NK-92 (cell line): ENCODE measurements around the gene ADAMTS2.

Source experiments
- DNase-seq: peaks from one replicate; lab custom pipeline; 2025; ENCODE audit not compliant: unreplicated experiment; lab: John Stamatoyannopoulos, UW

Gene ADAMTS2

DNA sequence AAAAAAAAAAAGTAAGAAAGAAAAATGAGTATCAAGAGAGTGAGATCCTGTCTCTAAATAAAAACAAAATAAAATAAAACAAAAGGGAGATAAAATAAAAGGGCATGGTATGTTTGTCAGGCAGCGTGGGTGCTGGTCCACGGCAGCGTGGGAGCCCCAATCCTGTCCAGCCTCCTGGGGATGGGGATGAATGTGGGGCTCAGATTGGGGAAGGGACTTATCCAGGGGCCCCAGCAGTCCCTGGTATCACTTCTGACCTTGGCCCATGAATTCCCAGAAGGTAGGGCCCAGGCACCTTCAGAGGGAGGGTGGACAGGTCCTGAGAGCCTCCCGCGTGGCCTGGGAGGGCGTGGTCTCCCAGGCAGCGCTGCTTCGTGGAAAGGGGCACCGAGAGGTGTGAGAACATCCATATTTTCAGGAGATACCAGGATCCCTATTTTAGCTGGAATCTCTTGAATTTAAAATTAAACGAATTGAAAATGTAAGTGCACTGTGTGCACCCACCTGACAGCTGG lies 213.9 kb downstream of the ADAMTS2 start:
- DNase-seq: no peak

DNA sequence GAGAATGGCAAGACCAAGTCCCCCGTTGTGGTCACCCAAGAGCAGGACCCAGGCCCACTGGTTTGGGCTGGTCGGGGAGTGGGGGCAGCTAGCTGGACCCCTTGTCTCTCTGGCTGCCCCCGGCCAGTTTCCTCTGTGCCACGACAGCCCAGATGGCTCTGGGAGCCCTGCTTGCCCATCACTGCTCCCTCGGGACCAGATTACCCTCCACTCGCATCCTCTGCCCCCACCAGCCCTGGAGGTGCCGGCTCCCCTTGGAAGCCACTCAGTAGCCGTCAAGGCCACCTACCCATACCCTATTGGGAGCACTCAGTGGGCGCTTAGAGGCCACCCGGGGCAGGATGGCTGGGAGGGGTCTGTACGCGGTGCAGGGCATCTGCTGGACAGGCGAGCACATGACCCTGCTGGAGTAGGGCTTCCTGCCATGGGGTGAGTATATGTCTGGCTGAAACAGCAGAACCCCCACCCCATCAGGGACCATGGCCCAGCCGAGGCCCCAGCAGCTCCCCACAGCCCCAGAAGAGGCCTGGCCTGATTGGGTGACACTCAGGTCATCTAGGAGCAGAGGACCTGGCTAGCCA lies 215.1 kb downstream of the ADAMTS2 start:
- no peak for DNase-seq

DNA sequence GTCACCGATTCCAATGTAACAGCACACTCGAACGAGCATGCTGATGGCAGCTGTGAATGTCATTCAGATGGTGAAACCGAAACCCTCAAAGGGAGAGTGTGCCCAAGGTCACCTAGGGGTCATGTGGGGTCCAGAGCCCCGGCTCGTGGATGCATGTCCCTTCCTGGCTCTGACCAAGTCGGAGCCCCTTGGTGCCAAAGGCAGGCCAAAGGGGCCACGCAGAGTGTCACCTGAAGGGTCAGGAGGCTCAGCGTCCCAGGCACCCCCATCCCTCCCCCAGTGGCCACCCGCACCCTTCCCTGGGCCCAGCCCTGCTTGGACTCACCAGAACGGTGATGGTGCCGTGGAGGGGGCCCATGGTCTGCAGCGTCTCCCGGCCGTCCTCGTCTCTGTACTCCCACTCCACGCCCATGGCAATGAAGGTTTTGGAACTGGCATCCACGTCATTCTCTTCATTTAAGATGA lies 215.6 kb downstream of the ADAMTS2 start:
- DNase-seq: no peak

DNA sequence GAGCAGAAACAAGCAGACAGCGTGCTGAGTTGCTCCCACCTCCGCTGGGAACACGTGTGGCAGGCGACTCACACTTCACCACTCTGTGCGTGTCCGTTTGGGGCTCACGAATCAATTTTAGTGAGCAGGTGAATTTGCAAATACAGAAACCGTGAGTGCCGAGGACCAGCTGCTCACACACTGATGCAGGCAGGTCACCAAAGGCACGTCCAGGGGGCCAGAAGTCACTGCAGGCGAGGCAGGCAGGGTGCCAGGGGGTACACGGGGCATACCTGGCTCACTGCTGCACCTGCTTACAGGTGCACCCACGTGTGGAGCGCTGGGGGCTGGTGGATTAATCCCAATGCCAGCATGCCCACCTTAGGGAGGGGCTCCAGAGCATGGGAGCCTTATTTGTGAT lies 216.3 kb downstream of the ADAMTS2 start:
- DNase-seq: no peak

DNA sequence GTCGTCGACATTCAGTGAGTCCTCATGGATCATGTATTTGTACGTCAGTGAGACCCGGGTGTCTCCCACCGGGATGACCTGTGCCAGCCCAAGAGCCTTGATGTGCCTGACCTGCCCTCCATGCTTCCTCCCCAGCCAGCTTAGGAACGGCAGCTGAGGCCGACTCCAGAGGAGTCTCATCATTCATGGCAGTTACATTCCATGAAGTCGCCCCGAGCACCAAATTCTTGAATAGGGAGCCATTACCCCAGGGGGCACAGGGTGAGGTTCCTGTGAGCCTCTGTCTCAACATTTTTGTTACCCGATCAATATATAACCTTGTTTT lies 217.3 kb downstream of the ADAMTS2 start:
- no peak for DNase-seq

DNA sequence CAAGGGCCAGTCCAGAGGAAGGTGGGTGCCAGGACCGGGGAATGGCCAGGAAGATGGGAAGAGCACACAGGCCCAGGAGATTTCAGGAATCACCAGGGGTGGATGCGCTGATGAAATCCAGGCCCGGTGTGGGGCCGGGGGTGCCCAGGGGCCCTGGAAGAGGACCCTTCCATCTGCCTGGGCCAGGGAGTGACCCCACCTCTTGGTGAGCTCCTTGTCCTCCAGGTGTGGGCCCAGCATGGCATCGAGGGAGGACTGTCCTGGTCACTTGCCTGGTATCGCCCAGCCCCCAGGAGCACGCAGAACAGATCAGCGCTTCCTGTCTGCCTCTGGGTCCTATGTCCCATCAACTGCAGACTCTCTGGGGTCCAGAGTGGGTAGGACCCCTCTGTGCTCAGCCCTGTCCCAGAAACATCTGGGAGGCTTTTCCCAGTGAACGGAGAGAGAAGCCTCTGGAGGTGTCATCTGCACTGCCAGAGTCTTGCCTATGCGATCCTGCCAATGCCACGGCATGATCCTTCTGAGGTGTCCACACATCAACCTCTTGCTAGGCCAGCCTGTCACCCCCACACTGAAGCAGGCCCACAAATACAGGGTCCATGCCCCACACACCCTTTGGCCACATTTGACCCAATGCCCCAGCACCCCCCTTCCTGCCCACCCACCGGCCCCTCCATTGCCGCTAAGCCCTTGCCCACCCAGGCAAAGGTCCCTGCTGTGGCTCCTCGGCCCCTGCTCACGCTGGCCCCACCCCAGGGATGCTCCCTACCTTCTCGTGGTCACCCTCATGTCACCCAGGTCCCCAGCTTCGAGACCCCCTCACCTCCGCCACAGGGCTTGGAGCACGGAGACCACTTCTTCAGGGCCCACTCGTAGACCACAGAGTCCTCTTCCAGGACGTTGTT lies 217.9 kb downstream of the ADAMTS2 start:
- DNase-seq: no peak

DNA sequence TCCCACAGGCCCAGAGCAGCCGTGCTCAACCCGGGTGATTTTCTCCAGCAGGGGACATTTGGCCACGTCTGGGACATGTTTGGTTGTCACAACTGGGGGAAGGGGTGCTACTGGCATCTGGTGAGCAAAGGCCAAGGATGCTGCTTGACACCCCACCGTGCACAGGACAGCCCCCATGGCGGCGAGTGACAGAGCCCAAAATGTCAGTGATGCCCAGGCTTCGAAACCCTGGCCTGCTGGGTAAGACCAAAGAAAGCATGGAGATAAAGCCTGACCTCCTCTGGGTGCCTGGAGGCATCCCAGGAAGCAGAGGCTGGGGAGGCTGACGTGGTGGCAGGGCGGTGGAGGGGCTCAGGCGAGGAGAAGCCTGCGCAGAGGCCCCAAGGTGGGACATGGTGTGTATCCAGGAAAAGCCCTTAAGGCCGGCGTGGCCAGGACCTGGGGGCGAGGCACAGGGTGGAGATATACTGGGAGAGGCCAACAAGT lies 218.7 kb downstream of the ADAMTS2 start:
- DNase-seq: no peak

DNA sequence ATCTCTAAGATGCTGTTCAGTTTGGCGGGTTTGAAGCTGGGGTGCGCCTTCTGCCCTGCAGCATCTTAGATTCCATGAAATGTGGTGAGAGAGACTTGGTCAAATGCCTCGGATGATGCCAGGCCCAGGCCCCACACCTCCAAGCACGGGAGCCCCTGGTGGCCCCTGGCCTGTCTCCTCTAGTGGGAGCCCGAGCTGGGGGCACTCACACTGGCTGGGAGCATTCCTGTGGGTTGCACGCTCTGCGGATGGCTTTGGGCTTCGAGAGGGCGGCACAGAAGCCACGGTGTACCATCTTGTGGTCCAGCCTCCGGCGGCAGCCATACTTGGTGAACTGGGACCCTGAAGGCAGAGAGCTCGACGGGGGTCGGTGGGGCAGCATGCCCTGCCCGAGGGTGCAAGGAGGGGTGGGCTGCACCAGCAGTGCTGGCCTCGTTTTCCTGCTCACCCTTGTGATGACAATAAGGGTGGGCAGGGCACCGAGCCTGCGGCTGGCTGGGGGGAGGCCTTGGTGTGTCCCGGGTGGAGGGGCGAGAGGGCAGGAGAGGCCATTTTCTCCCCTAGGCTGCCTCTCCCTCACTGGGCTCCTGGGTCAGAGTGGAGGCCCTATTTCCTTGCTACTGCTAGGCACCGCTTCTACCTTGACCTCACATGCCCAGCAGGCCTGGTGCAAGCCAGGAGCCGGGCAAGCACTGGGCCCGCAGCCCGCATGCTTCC lies 219.3 kb downstream of the ADAMTS2 start:
- no peak for DNase-seq

DNA sequence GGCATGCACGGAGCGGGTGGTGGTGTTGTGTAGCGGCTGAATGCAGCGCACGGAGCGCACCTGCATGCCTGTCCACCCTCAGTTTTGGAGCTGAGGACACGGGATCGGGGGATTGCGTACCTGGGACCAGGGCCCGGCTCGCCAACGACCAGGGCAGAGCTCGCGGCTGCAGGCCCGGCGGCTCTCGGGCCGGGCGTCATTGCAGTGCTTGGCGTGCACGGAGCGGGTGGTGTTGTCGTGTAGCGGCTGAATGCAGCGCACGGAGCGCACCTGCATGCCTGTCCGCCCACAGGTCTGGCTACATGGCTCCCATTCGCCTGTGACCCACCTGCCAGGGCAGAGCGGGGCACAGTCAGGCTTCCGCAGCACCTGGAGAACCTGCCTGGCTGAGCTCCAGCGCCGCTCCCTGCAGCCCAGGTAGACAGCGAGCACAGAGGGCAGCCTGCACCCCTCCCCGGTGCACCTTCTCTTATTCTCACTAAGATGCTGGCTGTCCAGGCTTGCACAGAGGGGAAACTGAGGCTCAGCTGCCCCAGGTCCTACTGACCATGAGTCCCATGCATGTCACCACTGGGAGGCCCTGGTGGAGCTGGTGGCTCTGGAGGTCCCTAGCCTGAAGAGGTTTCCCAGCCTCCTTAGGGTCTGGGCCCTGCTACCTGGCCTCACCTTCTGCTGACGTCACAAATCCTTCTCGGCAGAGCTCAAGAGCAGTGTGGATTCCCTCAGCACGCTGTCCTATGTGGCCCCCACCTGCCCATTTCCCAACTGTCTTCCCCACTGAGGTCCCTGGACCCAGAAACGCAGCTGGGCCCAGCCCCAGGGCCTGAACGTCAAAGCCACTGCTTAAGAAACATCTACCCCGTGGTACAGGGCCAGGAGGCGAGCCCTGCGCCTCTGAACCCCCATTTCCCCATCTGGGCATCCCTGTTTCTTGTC lies 220.1 kb downstream of the ADAMTS2 start:
- DNase-seq: no peak

DNA sequence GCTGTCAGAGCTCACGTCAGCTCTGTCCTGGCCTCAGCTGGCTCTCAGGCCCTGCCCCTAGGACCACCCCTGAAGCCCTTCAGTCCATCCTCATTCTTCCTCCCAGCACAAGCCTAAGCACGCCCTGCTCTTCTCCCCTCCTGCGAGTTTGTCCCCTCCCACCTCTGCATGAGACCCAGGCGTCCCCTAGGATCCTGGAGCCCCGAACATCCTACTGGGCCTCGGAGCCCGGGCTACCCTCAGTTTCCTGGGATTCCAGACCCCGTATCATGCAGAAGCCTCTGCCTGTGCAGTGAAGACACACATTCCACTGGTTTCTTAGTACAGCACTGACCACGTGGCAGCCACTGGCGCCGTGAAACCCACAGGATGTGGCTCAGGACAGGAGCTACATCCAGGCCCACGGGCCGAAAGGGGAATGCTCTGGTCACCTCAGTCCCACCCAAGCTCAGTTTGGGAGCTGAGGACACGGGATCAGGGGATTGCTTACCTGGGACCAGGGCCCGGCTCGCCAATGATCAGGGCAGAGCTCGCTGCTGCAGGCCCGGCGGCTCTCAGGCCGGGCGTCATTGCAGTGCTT lies 220.9 kb downstream of the ADAMTS2 start:
- DNase-seq: no peak

DNA sequence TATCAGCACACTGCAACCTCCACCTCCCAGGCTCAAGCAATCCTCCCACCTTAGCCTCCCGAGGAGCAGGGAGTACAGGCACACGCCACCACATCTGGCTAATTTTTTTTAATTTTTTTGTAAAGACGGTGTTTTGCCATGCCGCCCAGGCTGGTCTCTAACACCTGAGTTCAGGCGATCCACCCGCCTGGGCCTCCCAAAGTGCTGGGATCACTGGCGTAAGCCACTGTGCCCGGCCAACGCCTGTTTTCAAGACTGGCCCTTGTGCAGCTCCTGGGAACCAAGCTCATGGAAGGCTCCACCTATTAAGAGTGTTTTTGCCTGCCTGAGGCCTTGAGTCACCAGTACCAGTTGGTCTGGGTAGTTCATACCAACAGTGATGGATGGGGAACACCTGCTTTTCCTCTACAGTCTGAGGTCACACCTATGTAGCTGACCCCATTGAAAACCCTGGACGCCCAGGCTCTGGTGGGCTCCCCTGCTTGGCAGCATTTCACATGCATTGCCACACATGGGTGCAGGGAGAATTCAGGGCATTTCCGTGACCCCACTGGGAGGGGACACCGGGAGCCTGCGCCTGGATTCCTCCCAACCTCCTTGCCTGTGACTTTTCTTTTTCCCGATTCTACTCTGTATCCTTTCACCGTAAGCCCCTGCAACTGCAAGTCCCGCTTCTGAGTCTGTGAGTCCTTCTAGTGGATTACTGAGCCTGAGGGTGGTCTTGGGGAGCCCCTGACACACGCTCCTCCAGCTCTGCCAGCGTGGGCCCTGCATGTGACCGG lies 221.6 kb downstream of the ADAMTS2 start:
- no peak for DNase-seq

DNA sequence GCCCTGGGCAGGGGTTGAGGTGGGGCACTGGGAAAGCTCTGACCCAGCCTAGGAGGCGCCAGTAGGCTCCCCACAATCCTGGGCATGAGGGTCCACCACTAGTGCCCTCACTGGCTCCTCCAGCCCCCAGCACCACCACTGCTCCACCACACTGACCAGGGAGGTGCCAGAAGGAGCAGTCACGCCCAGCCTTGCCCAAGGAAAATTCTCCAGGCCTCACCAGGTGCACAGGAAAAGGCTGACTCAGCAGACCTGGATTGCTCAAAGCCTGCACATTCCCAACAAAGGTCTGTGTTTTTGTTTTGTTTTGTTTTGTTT lies 222.2 kb downstream of the ADAMTS2 start:
- DNase-seq: no peak

DNA sequence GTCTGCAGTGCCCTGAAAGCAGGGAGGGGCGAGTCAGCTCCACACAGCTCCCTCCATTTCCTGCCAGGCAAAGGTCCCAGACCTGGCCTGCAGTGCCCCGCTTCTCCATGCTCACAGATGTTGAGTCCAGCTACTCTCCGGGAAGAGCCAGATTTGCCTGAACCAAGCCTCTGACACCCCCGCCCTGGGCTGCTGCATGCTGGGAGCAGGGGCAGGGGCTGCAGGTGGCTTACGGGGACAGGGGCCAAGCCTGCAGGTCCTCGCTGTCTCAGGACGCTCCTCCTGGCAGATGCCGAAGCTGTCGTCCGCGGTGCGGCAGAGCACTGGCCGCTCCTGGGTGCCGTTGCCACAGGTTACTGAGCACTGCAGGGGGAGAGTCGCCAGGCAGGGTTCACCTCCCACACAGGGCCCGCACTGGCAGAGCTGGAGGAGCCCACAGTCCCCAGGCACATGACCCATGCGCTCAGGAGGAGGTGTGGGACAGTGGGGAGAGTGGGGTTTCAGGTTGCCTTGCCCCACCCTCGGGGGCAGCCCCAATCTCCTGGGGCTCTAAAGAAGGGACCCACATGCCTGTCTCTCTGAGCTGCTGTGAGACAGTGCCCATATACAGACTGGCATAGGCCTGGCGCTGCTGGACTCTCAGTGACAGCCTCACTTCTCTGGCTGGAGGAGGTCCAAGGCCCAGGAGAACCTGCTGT lies 222.7 kb downstream of the ADAMTS2 start:
- DNase-seq: no peak

DNA sequence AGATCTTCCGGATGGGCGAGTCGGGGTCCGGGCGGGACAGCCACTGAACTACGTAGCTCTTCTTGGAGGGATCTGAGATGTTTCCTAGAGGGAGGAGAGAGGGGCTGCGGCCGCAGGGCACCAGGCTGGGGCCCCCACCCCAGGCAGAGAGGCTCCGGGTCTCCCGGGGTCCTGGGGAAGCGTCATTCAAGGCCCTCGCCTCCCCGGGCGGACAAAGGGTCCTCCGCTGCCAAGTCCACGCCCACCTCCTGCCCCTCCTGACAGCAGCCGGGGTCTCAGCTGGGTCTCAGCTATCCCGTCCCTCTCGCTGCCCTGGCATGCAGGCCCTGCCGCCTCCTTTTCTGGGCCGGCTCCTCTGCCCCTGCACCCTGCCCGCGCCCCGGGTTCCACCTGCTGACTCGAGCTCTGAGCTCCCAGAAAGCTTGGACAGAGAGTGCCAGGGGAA lies 223.6 kb downstream of the ADAMTS2 start:
- DNase-seq: no peak

DNA sequence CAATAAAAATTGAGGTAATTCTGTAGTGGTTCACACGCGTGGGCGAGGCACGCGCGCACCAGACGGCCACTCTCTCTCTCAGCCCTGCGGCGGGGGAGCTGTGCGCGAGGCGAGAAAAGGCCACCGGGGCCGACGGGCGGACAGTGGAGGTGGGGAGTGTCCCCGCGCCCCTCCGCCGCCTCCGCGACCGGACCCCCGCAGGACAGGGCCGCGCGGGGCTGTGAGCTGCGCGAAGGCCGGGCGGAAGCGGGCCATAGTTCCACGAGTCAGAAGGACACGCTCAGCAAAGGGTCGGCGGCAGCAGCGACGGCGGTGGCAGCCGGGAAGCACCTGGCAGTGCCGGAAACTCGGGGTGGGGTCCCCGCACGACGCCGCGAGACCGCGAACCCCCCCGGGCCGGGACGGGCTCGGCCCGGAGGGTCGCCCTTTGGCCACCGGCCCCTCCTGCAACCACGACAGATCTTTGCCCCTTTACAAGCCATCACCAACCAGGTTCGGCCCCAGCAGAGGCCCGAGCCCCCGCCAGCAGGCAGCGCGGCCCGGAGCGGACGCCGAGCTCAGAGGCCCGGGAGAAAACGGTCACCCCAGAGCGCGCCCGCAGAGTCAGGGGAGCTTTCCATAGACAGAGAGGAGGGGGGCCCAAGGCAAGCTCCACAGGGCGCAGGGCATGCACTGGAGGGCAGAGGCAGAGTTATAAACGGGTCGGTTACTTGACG lies 224.2 kb downstream of the ADAMTS2 start:
- no peak for DNase-seq

DNA sequence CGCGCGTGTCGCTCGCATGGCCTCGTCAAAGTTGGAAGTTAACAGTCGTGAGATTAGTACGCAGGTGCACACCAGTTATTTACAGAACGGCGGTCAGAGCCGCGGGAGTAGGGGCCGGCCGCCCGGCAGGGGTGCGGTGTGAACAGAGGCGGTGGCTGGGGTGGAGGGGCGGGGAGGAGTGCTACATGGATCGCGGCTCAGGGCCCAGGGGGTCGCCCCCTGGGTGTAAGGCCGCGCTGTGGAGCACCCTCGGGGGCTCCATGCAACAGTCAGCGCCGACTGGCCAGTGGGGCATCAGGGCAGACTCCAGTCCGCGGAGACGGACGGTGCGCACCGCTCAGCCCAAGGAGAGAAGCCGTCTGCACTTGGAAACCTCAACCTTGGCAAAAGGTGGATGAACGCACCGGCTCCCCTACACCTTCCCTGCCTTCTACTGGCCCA lies 224.8 kb downstream of the ADAMTS2 start:
- DNase-seq: no peak

DNA sequence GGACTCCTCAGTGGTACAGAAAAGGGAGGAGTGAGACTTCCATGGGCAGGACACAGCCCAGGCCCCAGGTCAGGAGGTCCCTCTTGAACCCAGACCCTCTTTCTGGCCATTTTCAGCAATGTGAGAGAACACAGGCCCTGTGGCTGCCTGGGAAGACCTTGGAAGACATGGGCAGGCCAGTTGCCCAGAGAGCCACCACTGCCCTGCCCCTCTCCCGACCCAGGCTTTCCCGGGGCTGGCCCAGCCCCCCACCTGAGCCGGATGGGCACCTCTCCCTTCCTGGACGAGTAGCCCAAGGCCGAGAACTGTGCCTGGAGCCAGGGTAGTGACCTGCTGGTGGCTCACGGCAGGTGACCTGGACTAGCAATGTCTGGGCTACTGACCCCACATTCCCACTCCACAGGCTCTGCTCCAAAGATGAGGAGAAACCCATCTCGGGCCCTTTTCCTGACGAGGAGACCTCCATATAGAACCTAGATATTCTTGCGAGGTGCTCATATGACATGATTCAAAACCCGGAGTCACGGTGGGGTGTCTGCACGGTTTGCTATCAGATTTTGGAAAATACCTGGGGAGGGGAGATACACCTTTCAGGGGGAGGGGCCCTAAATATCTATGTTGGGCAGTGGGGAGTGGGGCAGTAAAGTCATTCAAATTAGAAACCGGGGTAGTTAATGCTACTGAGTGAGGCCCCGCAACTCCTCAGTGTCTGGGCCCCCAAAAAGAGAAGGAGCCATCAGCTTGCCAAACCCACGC lies 225.7 kb downstream of the ADAMTS2 start:
- no peak for DNase-seq
